ENCODE results near the gene FOXN1.

FOXN1 gene

DNA sequence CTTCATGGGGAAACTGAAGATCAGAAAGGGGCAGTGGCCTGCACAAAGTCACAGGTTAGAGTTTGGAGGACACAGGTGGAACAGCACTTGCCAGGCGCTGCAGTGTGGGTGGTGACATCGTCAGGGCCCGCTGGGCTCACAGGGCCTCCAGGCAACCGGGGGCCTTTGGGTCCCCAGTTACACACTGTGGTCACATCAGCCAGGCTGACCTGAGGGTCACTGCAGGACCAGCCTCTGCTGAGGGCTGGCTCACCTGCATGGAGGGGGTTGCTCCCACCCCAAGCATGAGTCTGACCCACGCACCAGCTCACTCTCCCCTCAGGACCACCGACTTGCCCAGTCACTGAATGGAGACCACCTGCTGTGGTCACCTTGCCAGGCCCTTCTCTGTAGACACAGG is 17.0 kb downstream of the FOXN1 start:
- TF ChIP-seq, protein P1, sequence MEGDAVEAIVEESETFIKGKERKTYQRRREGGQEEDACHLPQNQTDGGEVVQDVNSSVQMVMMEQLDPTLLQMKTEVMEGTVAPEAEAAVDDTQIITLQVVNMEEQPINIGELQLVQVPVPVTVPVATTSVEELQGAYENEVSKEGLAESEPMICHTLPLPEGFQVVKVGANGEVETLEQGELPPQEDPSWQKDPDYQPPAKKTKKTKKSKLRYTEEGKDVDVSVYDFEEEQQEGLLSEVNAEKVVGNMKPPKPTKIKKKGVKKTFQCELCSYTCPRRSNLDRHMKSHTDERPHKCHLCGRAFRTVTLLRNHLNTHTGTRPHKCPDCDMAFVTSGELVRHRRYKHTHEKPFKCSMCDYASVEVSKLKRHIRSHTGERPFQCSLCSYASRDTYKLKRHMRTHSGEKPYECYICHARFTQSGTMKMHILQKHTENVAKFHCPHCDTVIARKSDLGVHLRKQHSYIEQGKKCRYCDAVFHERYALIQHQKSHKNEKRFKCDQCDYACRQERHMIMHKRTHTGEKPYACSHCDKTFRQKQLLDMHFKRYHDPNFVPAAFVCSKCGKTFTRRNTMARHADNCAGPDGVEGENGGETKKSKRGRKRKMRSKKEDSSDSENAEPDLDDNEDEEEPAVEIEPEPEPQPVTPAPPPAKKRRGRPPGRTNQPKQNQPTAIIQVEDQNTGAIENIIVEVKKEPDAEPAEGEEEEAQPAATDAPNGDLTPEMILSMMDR (IDR thresholded peaks at IDR 0.05; ENCODE audit: low read depth, low read length): no peak
- no peaks in the 10 kb centered on the region for H3K9me3 ChIP-seq (ENCODE audit: severe bottlenecking)

DNA sequence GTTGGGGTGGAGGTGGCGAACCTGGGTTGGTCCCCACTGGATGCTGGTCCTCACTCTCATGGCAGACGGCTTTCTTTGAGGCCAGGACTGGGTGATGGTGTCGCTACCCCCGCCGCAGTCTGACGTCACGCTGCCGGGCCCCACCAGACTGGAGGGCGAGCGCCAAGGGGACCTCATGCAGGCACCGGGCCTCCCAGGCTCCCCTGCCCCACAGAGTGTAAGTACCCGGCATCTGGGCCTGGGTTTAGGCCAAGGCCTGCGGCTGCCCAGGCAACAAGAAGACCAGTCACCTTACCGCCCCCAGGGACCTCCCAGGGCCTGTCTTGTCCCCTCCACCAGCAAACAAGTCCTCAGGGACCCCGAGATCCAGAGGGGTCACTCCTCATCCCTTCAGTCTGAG is 17.7 kb downstream of the FOXN1 start:
- TF ChIP-seq, protein P1 (IDR thresholded peaks at IDR 0.05; ENCODE audit: low read depth, low read length): no peak
- H3K9me3 ChIP-seq (ENCODE audit: severe bottlenecking): no peaks in the 10 kb centered on the region
- H3K36me3 ChIP-seq: no peaks in the 10 kb centered on the region
- no peak overlapping the region for H3K27ac ChIP-seq
- H3K4me3 ChIP-seq (ENCODE audit: low read depth, low read length): no peak overlapping the region
- H3K27me3 ChIP-seq (ENCODE audit: insufficient read depth, low read depth, severe bottlenecking): no peaks in the 10 kb centered on the region
- DNase-seq: no peak

More for the DNA sequence above, 17.0 kb downstream of the FOXN1 start:
- H3K27me3 ChIP-seq (ENCODE audit: insufficient read depth, low read depth, severe bottlenecking): no peaks in the 10 kb centered on the region
- H3K36me3 ChIP-seq: no peaks in the 10 kb centered on the region
- no peak for DNase-seq
- H3K4me3 ChIP-seq (ENCODE audit: low read depth, low read length): no peak overlapping the region
- H3K27ac ChIP-seq: no peak overlapping the region

DNA sequence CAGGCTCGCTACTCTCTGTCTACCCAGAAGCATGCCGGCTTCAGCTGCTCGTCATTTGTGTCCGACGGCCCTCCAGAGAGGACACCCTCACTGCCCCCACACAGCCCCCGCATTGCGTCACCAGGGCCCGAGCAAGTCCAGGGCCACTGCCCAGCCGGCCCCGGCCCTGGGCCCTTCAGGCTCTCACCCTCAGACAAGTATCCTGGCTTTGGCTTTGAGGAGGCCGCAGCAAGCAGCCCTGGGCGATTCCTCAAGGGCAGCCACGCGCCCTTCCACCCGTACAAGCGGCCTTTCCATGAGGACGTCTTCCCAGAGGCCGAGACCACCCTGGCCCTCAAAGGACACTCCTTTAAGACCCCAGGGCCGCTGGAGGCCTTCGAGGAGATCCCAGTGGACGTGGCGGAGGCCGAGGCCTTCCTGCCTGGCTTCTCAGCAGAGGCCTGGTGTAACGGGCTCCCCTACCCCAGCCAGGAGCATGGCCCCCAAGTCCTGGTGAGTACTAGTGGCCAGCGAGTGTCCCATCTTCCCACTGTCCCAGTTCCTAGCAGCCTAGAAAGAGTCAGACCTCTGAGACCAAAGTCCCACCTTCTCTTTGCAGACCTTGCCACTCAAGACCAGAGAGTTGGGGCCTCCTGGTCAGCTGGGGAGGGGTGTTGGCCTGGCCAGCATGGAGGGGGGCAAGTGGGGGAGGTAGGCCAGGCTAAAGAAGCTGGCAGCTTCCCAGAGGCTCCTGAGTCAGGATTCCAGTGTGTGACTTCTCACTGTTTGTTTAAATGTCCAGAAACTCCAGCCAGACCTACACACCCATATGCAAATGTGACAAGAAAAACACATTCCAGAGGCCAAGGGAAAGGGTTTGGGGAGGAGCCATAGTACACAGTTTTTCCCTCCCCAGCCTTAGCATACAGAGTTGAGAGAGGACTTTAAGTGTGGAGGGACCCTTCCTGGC is 18.6 kb downstream of the FOXN1 start:
- DNase-seq: no peak
- H3K27ac ChIP-seq: no peak overlapping the region
- H3K27me3 ChIP-seq (ENCODE audit: insufficient read depth, low read depth, severe bottlenecking): no peaks in the 10 kb centered on the region
- no peak overlapping the region for H3K4me3 ChIP-seq (ENCODE audit: low read depth, low read length)
- no peaks in the 10 kb centered on the region for H3K36me3 ChIP-seq
- TF ChIP-seq, protein P1 (IDR thresholded peaks at IDR 0.05; ENCODE audit: low read depth, low read length): no peak
- H3K9me3 ChIP-seq (ENCODE audit: severe bottlenecking): no peaks in the 10 kb centered on the region

DNA sequence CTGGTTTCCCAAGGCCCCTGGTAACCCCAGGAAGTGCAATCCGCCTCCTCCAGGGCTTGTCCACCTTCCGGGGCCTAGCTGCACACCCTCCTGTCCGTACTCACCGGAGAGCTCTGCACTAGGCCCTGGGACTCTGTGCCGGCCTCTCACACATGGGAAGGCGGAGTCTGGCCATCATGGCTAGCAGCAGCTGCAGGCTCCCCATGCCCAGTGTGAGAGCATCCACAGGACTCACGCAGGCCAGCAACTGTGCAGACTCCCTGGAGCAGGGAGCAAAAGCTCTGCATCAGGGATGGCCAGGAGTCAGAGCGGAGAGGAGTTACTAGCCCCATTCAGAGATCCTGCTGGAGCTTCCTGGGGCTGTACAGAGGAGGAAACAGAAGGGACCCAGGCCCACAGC is 20.2 kb downstream of the FOXN1 start:
- no peak overlapping the region for H3K4me3 ChIP-seq (ENCODE audit: low read depth, low read length)
- no peaks in the 10 kb centered on the region for H3K36me3 ChIP-seq
- H3K9me3 ChIP-seq (ENCODE audit: severe bottlenecking): no peaks in the 10 kb centered on the region
- no peaks in the 10 kb centered on the region for H3K27me3 ChIP-seq (ENCODE audit: insufficient read depth, low read depth, severe bottlenecking)
- peak; percentile 33 for DNase-seq
- TF ChIP-seq, protein P1 (IDR thresholded peaks at IDR 0.05; ENCODE audit: low read depth, low read length): no peak
- no peak overlapping the region for H3K27ac ChIP-seq

DNA sequence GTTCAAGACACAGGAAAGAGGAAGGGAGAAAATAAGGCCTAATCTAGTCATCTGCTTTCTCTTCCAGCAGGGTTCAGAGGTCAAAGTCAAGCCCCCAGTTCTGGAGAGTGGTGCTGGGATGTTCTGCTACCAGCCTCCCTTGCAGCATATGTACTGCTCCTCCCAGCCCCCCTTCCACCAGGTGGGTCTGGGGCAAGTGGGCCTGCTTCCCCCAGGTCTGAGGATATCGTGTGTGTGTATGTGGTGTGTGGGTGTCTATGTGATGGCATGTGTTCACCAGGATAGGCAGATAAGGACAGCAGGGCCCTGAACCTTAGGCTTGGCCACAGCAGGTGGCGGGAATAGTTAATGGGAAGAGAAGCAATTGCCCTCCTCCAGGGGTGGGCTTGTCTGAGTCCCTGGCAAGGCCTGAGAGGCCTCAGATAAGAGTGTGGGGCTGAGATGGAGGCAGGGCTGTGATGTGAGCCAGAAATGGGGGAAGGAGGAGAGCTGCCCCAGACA is 21.1 kb downstream of the FOXN1 start:
- Histone ChIP-seq H3K4me3 (ENCODE audit: low read depth, low read length) (no peak overlapping the region), H3K27ac (no peak overlapping the region), H3K27me3 (ENCODE audit: insufficient read depth, low read depth, severe bottlenecking) (no peaks in the 10 kb centered on the region), H3K36me3 (no peaks in the 10 kb centered on the region), H3K9me3 (ENCODE audit: severe bottlenecking) (no peaks in the 10 kb centered on the region)
- TF ChIP-seq, protein P1 (IDR thresholded peaks at IDR 0.05; ENCODE audit: low read depth, low read length): no peak
- DNase-seq: no peak
